Cardiac muscle cell (in vitro differentiated cells and primary cell): ENCODE data around the gene ENTPD5. TPM values are rescaled to one million over a fixed set of nuclear protein-coding genes. Genes with fewer than 3 reads are reported as not detected.
"Not testable (repeated sequence)": the region's sequence is repeated elsewhere in the genome, so short reads cannot be mapped to it uniquely, and the experiment has no call there.

ENCODE experiments used
- DNase-seq, 2 donors: peaks; one replicate each; pipeline versions ENCODE4 v3.0.0 to v3.0.0-alpha.2; 2010 to 2017; ENCODE audit warnings: low read depth in 1 of 2, low spot score in 1 of 2
- H3K27ac ChIP-seq: fragments of 200-600 bp; sonication (generic); 2 replicates; pipeline ENCODE4 v1.5.1; 2016
- H3K27me3 ChIP-seq: fragments of 200-600 bp; sonication (generic); 2 replicates; pipeline ENCODE4 v1.6.0; 2016; ENCODE audit warnings: control low read depth
- H3K36me3 ChIP-seq: fragments of 200-600 bp; sonication (generic); 2 replicates; pipeline ENCODE4 v1.5.1; 2016; ENCODE audit warnings: control low read depth
- H3K4me1 ChIP-seq: fragments of 200-600 bp; sonication (generic); 2 replicates; pipeline ENCODE4 v1.8.1; 2017; ENCODE audit warnings: low read depth, mild to moderate bottlenecking, mixed run types
- H3K4me3 ChIP-seq: fragments of 200-600 bp; sonication (generic); 2 replicates; pipeline ENCODE4 v1.5.1; 2016; ENCODE audit warnings: mild to moderate bottlenecking
- H3K9me3 ChIP-seq: fragments of 200-600 bp; sonication (generic); 2 replicates; pipeline ENCODE4 v1.5.1; 2017; ENCODE audit warnings: low read depth, mild to moderate bottlenecking, control low read depth
- CTCF ChIP-seq: IDR thresholded peaks from 2 replicates; pipeline ENCODE4 v1.5.1; 2012; ENCODE audit warnings: low read depth, mild to moderate bottlenecking, low read length
- polyA plus RNA-seq: library from polyadenylated mRNA; unstranded; fragments of >200 nt; fragmentation: Nextera tagmentation; extraction: Ambion mirVana; gene quantifications from 2 replicates; pipeline ENCODE4 v1.2.1, GENCODE V29; 2016
- total RNA-seq: library from RNA; depleted of rRNA; stranded (reverse); fragments of >200 nt; gene quantifications from 2 replicates; pipeline ENCODE4 v1.2.3, GENCODE V29; 2016

ENTPD5 gene
- total and polyA plus RNA-seq, 2 experiments from 2014 or later, result 6.2 to 8.6 TPM

GRCh38 chr14:74018174-74018585, 908 bp downstream of the ENTPD5 start:
- Histone ChIP-seq H3K9me3 (no peaks in the 10 kb centered on the region), H3K4me3 (peak overlapping the region; percentile 94), H3K4me1 (no peaks in the 10 kb centered on the region), H3K27me3 (no peaks in the 10 kb centered on the region), H3K36me3 (no peaks in the 10 kb centered on the region), H3K27ac (peak overlapping the region; percentile 96)
- peak in 1 of 2 donors; percentile 61 for DNase-seq
- no peak for TF ChIP-seq CTCF

GRCh38 chr14:74015963-74016362, 3.1 kb downstream of the ENTPD5 start:
- no peaks in the 10 kb centered on the region for H3K9me3 ChIP-seq
- H3K27me3 ChIP-seq, result no peaks in the 10 kb centered on the region
- DNase-seq, result peak in 1 of 2 donors; percentile 3
- H3K36me3 ChIP-seq, result no peaks in the 10 kb centered on the region
- no peak overlapping the region for H3K4me3 ChIP-seq
- H3K27ac ChIP-seq, result no peak overlapping the region
- no peak for TF ChIP-seq CTCF
- H3K4me1 ChIP-seq, result no peaks in the 10 kb centered on the region

- DNase-seq, result no peak
- Histone ChIP-seq H3K4me1 (no peaks in the 10 kb centered on the region), H3K36me3 (no peaks in the 10 kb centered on the region), H3K27ac (no peak overlapping the region), H3K27me3 (no peaks in the 10 kb centered on the region), H3K4me3 (no peak overlapping the region), H3K9me3 (no peaks in the 10 kb centered on the region)
- no peak for TF ChIP-seq CTCF
Observed at GRCh38 chr14:74015176-74015575, 3.9 kb downstream of the ENTPD5 start.

GRCh38 chr14:74014299-74014698, 4.8 kb downstream of the ENTPD5 start:
- DNase-seq, result peak in 1 of 2 donors; percentile 3
- Histone ChIP-seq H3K9me3 (no peaks in the 10 kb centered on the region), H3K27ac (no peak overlapping the region), H3K27me3 (no peaks in the 10 kb centered on the region), H3K4me1 (no peaks in the 10 kb centered on the region), H3K4me3 (no peak overlapping the region), H3K36me3 (no peaks in the 10 kb centered on the region)
- no peak for TF ChIP-seq CTCF

GRCh38 chr14:74008843-74009499, 10.1 kb downstream of the ENTPD5 start:
- H3K4me1 ChIP-seq, result no peaks in the 10 kb centered on the region
- no peak for TF ChIP-seq CTCF
- no peak for DNase-seq
- no peaks in the 10 kb centered on the region for H3K27me3 ChIP-seq
- no peaks in the 10 kb centered on the region for H3K9me3 ChIP-seq
- H3K36me3 ChIP-seq, result no peaks in the 10 kb centered on the region
- H3K4me3 ChIP-seq, result no peak overlapping the region
- no peak overlapping the region for H3K27ac ChIP-seq

GRCh38 chr14:74005664-74006063, 13.4 kb downstream of the ENTPD5 start:
- H3K9me3 ChIP-seq, H3K27me3 ChIP-seq, H3K4me1 ChIP-seq, DNase-seq, H3K4me3 ChIP-seq, H3K27ac ChIP-seq, H3K36me3 ChIP-seq: not testable (repeated sequence)
